ENCODE results near the gene SHLD1. TPM values are rescaled to one million over a fixed set of nuclear protein-coding genes. Genes with fewer than 3 reads are reported as not detected.

The SHLD1 gene
- total and polyA plus RNA-seq, 2 experiments from 2014 or later, result 2.6 to 6.7 TPM

DNA sequence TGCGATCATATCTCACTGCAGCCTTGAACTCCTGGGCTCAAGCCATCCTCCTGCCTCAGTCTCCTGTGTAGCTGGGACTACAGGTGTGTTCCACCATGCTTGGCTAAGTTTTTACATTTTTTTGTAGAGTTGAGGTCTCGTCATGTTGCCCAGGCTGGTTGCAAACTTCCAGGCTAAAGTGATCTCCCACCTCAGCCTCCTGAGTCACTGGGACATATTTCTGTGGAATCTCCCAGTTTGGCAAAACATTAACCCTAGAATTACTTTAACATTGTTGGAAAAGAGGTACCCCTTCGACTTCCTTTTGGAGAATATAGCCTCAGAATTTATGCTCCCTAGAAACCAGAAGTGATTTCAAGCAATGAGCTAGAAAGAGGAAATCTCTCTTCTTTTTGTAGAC is 57.2 kb downstream of the SHLD1 start:
- DNase-seq, result no peak
- H3K27ac ChIP-seq, result no peak overlapping the region
- H3K79me2 ChIP-seq (ENCODE audit: insufficient read depth), result no peaks in the 10 kb centered on the region
- H3K4me1 ChIP-seq (ENCODE audit: insufficient read depth), result no peaks in the 10 kb centered on the region
- no peaks in the 10 kb centered on the region for H3K36me3 ChIP-seq (ENCODE audit: low read depth)
- no peaks in the 10 kb centered on the region for H3K9me2 ChIP-seq (ENCODE audit: insufficient read depth)
- H2AFZ ChIP-seq, result no peak overlapping the region
- no peaks in the 10 kb centered on the region for H4K20me1 ChIP-seq (ENCODE audit: insufficient read depth)
- H3K9ac ChIP-seq, result no peak overlapping the region
- no peaks in the 10 kb centered on the region for H3F3A ChIP-seq (ENCODE audit: insufficient read depth)
- 77 to 78% methylated on average over 3 of the region's 3 CpGs for WGBS, 2 experiments (ENCODE audit: low coverage in 1 of 2, low lambda C conversion rate in 2 of 2, missing lambda C conversion rate in 2 of 2)
- no peaks in the 10 kb centered on the region for H3K9me3 ChIP-seq (ENCODE audit: low read depth)
- in situ Hi-C loops (cut with MboI), result loop anchor here (10.0 to 25.0 kb wide), 2 partner anchors 57 to 280 kb away; no protein-coding TSS in a partner anchor
- TF ChIP-seq EZH2phosphoT487 (IDR thresholded peaks at IDR 0.05; ENCODE audit: insufficient read depth, low read depth) (no peak), EZH2 (IDR thresholded peaks at IDR 0.05; ENCODE audit: insufficient read depth, poor library complexity, severe bottlenecking) (no peak)
- H3K27me3 ChIP-seq (replicated peaks; ENCODE audit: insufficient read depth), result no peaks in the 10 kb centered on the region
- H3K4me3 ChIP-seq, result no peak overlapping the region
- no peak overlapping the region for H3K4me2 ChIP-seq (ENCODE audit: unreplicated experiment)

DNA sequence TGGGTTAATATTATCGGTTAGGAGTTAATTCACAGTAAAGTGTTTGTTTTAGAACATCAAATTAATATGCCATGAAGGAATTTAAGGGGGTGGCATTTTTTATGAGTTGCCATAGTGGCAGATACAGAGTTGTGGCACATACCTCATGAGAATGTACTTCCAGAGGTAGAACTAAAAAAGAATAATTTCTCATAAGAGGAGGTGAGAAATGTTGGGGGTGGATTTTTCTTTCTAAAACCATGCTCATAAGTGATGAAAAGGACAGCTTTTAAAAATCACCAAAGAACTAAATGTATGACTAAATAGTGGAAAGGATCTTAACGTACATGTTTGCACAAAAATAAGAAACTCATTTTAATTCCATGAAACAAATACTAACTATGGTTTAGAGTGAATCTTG is 58.7 kb downstream of the SHLD1 start:
- Histone ChIP-seq H3K4me3 (no peak overlapping the region), H3K9me2 (ENCODE audit: insufficient read depth) (no peaks in the 10 kb centered on the region), H3K4me1 (ENCODE audit: insufficient read depth) (no peaks in the 10 kb centered on the region), H3K36me3 (ENCODE audit: low read depth) (no peaks in the 10 kb centered on the region), H3K4me2 (ENCODE audit: unreplicated experiment) (no peak overlapping the region), H3K27ac (no peak overlapping the region), H3K27me3 (replicated peaks; ENCODE audit: insufficient read depth) (no peaks in the 10 kb centered on the region), H3F3A (ENCODE audit: insufficient read depth) (no peaks in the 10 kb centered on the region), H3K79me2 (ENCODE audit: insufficient read depth) (no peaks in the 10 kb centered on the region), H3K9ac (no peak overlapping the region), H4K20me1 (ENCODE audit: insufficient read depth) (no peaks in the 10 kb centered on the region), H3K9me3 (ENCODE audit: low read depth) (no peaks in the 10 kb centered on the region), H2AFZ (no peak overlapping the region)
- 70 to 71% methylated on average over 2 of the region's 2 CpGs for WGBS, 2 experiments (ENCODE audit: low coverage in 1 of 2, low lambda C conversion rate in 2 of 2, missing lambda C conversion rate in 2 of 2)
- no peak for DNase-seq
- in situ Hi-C loops (cut with MboI), result loop anchor here (10.0 to 25.0 kb wide), 2 partner anchors 56 to 278 kb away; no protein-coding TSS in a partner anchor
- no peak for TF ChIP-seq EZH2 (IDR thresholded peaks at IDR 0.05; ENCODE audit: insufficient read depth, poor library complexity, severe bottlenecking)
- no peak for TF ChIP-seq EZH2phosphoT487 (IDR thresholded peaks at IDR 0.05; ENCODE audit: insufficient read depth, low read depth)

DNA sequence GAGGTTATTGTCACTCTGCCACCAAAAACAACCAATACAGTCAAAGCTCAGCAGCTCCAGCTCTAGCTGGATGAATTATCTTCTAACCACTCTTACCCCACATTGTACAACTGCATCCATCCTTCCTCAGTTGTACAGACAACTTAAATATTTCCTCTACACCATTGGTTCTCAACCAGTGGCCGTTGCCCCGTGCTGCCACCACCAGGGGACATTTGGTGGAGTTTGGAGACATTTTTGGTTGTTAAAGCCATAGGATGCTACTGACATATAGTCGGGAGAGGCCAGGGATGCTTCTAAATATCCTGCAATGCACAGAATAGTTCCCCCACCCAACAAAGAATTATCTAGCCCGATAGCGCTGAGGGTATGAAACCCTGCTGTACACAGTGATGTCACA is 59.3 kb downstream of the SHLD1 start:
- Histone ChIP-seq H3K9me3 (ENCODE audit: low read depth) (no peaks in the 10 kb centered on the region), H3K36me3 (ENCODE audit: low read depth) (no peaks in the 10 kb centered on the region), H3K4me1 (ENCODE audit: insufficient read depth) (no peaks in the 10 kb centered on the region), H4K20me1 (ENCODE audit: insufficient read depth) (no peaks in the 10 kb centered on the region), H3K9ac (no peak overlapping the region), H3K9me2 (ENCODE audit: insufficient read depth) (no peaks in the 10 kb centered on the region), H3K4me3 (no peak overlapping the region), H3K4me2 (ENCODE audit: unreplicated experiment) (no peak overlapping the region), H3K27me3 (replicated peaks; ENCODE audit: insufficient read depth) (no peaks in the 10 kb centered on the region), H3F3A (ENCODE audit: insufficient read depth) (no peaks in the 10 kb centered on the region), H2AFZ (no peak overlapping the region), H3K79me2 (ENCODE audit: insufficient read depth) (no peaks in the 10 kb centered on the region), H3K27ac (no peak overlapping the region)
- no peak for TF ChIP-seq EZH2phosphoT487 (IDR thresholded peaks at IDR 0.05; ENCODE audit: insufficient read depth, low read depth)
- WGBS, 2 experiments (ENCODE audit: low coverage in 1 of 2, low lambda C conversion rate in 2 of 2, missing lambda C conversion rate in 2 of 2), result 88% methylated on average over 5 of the region's 5 CpGs
- in situ Hi-C loops (cut with MboI), result loop anchor here (10.0 to 25.0 kb wide), 2 partner anchors 55 to 278 kb away; no protein-coding TSS in a partner anchor
- DNase-seq, result no peak

DNA sequence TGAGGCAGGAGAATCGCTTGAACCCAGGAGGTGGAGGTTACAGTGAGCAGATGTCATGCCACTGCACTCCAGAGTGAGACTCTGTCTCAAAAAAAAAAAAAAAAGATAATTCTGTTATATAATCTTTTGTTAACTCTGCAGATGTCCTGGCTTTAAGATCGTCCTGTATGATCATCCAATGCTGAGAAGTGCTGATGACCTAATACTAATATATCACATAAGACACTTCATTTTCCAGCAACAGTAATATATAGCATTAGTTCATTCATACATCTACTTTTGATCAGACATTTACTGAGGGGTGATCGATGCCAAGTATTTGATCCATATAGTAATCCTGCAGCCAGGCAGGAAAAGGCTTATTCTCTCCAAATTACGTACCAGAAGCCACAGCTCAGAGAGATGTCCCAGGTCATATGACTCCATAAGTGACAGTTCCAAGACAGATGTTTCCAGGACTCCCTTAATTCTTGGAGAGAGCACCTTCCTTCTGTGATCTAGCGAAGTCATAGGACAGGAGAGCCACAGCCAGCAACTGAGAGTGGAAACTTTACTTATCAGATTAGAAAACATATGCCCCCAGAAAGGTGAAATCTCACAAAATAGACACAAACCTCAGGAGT is 60.7 kb downstream of the SHLD1 start:
- TF ChIP-seq EZH2phosphoT487 (IDR thresholded peaks at IDR 0.05; ENCODE audit: insufficient read depth, low read depth), result no peak
- TF ChIP-seq EZH2 (IDR thresholded peaks at IDR 0.05; ENCODE audit: insufficient read depth, poor library complexity, severe bottlenecking), result no peak
- Histone ChIP-seq H3K9me2 (ENCODE audit: insufficient read depth) (no peaks in the 10 kb centered on the region), H3K9me3 (ENCODE audit: low read depth) (no peaks in the 10 kb centered on the region), H3K27ac (no peak overlapping the region), H3K4me1 (ENCODE audit: insufficient read depth) (no peaks in the 10 kb centered on the region), H3K9ac (no peak overlapping the region), H3K79me2 (ENCODE audit: insufficient read depth) (no peaks in the 10 kb centered on the region), H3F3A (ENCODE audit: insufficient read depth) (no peaks in the 10 kb centered on the region), H4K20me1 (ENCODE audit: insufficient read depth) (no peaks in the 10 kb centered on the region), H2AFZ (no peak overlapping the region), H3K36me3 (ENCODE audit: low read depth) (no peaks in the 10 kb centered on the region), H3K27me3 (replicated peaks; ENCODE audit: insufficient read depth) (no peaks in the 10 kb centered on the region), H3K4me2 (ENCODE audit: unreplicated experiment) (no peak overlapping the region), H3K4me3 (no peak overlapping the region)
- no peak for DNase-seq
- in situ Hi-C loops (cut with MboI), result loop anchor here (25.0 kb wide), 1 partner anchor 276 kb away; no protein-coding TSS in a partner anchor
- WGBS, 2 experiments (ENCODE audit: low coverage in 1 of 2, low lambda C conversion rate in 2 of 2, missing lambda C conversion rate in 2 of 2), result 75 to 80% methylated on average over 5 of the region's 5 CpGs

Data from GM23248 (cell line).